NCI-H1436 (cell line): ENCODE results near the gene ZNF592.

Experiments
- DNase-seq: peaks from one replicate; lab custom pipeline; 2025; lab: John Stamatoyannopoulos, UW

Gene ZNF592

DNA sequence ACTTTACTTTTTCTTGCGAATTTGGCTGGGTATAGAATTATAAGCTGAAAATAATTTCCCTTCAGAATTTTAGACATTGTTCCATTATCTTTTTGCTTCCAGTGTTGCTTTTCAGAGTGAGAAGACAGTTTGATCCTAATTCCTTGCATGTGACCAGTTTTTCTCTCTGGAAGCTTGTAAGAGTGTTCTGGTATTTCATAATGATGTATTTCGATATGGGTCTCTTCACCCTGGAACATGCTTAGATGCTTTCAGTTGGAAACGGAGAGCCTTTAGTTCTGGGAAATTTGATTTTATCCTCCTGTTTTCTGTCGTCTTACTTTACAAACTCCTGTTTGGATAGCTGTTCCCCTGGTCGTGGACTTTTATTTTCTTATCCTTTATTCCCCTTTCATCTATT is 82.6 kb downstream of the ZNF592 start:
- DNase-seq, result no peak

DNA sequence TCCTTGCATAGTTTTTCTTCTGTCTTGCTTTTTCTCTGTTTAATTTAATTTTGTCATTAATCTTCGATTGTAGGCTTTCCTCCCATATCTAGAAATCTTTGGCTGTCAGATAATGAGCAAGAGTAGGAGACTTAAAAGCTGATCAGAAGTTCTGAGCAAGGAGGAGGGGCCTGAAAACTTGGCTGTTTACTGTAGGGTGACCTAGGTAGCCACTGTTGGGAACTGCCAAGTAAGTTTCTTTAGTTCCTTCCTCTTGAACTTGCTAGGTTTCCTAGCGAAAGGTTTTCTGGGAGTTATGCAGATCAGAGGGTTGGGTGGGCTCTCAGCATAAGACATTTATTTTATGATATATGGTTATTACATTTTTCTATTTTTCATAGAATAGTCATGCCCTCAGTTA is 83.2 kb downstream of the ZNF592 start:
- no peak for DNase-seq

DNA sequence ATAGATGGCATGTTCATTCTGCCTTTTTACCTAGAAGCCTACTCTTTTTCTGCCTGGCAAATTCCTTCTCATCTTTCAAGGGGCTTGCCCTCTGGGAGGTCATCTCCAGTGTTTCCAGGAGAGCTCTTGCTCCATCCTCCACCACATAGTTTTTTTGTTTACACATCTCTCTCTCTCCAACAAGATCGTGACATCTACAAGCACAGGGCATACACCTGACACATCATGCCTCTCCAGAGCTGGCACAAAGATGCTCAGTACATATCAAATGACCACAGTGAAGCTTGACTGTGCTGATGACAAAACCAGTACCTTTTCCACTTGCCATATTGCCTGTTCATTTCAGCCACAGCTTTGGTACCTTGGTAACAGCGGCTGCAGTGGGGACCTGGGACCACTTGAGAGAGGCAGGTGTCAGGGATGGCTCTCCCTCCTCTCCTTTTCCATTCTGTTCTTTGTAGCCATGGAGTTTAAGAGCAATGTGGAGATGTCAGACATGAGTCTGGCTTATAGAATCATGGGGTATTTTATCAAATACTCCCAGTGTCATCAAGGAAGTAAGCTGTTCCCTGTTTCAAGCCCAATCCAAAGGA is 84.2 kb downstream of the ZNF592 start:
- no peak for DNase-seq

DNA sequence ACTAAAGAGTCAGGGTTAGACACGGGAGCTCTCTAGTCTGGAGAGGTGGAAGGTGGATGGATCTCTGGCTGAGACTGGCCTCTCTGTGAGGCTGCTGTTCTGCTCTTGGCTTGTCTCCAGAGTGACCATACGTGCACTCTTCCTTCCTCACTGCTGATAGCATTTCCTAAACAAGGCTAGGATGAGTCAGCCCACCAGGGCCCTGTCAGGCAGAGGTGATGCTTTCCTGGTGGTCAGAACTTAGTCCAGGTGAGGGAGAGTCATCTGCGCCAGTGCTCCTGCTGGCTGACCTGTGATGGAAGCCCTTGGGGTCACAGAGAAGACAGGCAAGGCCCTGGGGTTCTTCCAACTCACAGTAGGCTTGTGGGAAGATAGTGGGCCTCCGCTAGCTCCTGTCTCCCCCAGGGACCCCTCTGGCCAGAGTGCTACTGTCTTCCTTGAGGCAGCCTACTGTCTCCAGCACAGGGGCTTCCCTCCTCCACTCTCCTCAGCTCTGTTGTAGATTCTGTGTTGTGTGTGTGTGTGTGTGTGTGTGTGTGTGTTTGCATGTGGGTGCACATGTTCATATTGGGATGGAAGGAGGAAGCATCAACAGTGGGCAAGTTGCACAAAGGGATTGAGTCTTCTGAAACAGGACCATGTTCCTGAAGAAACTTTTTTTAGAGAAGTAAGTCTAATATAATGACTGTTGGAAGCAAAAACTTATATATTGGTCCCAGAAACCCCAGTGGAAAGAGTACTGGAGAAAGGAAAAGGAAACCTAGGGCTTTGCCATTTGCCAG is 85.2 kb downstream of the ZNF592 start:
- no peak for DNase-seq

DNA sequence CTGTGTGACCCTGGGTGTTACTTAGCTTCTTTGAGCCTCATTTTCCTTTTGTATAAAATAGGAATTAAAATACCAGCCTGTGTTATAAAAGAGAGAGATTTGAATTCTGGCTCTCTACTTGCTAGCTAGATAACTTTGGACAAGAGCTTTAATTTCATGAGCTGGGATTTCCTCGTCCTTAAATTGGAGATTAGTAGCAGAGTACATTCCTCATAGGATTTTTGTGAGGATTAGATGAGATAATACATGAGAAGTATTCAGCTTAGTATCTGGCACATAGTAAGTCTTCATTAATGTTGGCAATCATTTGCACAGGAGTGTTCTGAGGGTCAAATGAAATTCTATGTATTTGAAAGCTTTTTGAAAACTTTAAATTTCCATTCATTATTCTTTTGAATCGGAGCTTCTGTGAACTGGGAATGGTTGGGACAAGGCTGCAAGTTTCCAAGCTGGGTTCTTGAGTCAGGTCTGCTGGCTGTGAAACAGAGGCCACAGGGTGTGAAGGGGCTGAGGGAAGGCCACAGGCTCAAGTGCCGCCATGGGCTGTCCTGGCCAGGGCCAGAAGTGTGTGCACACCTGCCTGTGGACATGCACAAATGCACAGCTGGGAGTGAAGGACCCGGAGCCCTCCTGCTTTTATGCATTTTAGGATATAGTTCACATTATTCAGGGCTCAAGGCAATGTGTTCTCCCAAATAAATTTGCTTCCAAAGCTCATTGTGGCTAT is 86.0 kb downstream of the ZNF592 start:
- DNase-seq, result no peak

DNA sequence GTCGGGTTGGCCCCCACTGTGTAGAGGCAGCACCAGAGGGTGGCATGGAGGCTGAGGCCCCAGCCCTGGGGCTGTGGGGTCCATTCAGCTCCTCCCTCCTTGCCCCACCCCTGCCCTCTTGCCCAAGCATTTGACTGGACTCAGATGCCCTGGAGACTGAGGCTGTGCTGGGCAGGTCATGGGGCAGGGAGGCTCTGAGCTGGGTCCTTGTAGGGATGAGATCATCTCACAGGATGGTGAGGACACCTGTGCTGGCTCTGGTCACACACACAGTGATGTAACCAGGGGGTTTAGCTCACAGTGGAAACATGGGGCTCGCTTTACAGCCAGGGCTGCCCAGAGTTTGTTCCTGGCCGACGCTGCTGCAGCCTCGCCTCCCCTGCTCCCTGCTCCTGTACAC is 86.6 kb downstream of the ZNF592 start:
- DNase-seq, result no peak

DNA sequence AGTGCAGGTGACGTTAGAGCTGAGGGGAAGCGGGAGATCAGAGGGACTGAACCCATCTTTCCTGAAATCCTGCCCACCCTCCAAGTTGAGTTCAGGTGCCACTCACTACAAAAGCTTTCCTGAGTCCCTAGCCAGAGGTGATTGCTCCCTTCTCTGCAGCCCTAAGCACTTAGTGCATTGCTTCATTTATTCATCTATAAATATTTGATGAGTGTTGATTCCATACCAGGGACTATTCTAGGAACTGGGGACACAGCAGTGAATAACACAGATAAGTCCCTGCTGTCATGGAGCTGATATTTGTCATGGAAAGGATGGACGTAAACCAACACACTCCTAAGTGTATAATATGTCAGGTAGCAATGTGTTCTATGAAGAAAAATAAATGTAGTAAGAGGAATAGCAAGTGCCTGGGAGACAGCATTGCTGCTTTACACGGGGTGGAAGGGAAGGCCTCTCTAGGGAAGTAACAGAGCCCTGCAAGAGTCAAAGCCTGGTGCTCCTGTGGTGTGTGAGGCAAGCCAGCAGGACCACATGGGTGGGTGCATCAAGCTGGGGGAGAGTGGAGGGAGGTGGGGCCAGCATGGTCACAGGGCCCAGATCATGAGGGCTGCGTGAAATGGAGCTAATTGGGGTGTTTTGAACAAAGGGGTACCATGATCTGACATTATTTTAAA is 87.4 kb downstream of the ZNF592 start:
- no peak for DNase-seq

DNA sequence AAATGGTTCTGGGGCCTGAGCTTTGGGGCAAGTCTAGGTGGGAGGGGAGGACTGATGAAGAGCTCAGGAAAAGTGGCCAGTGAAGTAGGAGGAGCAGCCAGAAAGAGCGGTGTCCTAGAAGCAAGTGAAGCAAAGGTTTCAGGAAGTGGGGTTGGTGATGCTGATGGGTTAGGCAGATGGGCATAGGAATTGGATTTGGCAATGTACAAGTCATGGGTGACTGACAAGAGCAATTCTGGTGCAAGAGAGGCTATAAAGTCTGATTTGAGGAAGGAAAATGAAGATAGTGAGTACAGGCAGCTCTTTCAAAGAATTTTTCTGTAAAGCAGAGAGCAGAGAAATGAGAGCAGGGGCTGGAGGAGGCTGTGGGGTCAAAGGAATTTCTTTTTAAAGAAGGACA is 88.5 kb downstream of the ZNF592 start:
- DNase-seq, result no peak

DNA sequence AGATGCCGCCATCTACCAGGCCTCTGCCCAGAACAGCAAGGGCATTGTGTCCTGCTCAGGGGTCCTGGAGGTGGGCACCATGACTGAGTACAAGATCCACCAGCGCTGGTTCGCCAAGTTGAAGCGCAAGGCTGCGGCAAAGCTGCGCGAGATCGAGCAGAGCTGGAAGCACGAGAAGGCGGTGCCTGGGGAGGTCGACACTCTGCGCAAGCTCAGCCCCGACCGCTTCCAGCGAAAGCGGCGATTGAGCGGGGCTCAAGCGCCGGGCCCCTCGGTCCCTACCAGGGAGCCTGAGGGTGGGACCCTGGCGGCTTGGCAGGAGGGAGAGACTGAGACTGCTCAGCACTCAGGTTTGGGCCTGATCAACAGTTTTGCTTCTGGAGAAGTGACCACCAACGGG is 91.3 kb downstream of the ZNF592 start:
- no peak for DNase-seq

DNA sequence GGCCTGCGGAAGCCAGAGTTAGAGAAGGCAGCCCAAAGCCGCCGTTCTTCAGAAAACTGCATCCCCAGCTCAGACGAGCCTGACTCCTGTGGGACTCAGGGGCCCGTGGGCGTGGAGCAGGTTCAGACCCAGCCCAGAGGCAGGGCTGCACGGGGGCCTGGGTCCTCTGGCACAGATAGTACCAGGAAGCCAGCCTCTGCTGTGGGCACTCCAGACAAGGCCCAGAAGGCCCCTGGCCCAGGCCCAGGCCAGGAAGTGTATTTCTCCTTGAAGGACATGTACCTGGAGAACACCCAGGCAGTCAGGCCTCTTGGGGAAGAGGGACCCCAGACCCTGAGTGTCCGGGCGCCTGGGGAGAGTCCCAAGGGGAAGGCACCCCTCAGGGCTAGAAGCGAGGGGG is 91.9 kb downstream of the ZNF592 start:
- DNase-seq, result no peak

DNA sequence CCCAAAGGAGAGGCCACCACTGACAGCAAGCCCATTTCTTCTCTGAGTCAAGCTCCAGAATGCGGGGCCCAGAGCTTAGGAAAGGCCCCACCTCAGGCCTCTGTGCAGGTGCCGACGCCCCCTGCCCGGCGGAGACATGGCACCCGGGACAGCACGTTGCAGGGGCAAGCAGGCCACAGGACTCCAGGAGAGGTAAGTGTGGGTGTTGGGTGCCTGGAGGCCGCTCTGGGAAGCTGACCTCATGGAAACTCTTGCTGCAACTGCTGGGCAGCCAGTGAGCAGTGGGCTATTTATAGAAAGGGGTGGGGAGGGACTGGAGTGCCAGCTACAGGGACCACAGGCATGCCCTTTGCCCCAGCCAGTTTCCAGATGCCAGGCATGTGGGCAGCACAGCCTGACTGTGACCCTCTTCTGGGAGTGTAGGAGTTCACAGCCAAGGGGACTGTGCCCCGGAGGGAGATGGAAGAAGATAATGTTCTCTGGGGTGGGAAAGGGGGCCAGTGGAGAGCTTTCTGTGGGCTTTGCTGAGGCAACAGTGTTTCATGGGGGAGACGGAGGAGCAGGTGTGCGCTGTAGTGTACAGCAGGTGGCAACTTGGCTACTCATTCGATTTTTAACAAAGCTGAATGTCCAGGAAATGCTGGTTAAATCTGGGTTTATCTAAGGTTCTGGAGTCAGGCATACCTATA is 92.5 kb downstream of the ZNF592 start:
- DNase-seq, result no peak

DNA sequence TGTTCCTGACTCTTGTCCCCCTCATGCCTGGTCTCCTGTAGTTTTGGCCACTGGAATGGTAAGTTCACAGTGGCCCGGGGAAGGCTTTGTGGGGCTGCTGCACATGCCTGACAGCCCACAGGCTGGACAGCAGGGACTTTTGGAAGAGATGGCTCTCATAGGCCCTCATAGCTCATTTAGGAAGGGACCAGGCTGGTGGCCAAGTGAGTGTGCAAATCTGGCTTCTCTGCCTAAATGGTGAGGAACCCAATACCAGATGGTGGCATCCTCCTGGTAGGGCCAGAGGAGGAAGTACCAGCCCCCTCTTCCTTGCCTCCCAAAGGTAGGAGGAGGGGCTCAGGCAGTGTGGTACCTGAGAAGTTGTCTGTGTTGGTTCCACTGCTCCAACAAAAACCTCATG is 94.4 kb downstream of the ZNF592 start:
- DNase-seq, result no peak

DNA sequence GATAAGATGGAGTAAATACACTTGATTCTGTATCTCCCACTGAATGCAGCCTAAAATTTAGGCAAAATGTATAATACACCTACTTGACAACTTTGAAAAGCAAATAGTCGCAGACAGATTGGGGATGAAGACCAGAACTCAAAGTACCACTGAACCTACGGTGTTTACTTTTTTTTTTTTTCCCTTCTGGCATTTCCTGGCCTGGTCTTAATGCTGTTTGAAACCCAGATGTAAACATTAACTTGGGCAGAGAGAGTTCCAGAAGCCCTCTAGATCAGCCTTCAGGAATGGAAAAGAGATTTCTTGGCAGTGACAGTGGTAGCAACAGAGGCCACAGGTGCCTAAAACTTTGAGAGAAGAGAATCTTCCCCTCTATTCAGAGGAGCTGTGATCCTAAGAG is 96.6 kb downstream of the ZNF592 start:
- no peak for DNase-seq

DNA sequence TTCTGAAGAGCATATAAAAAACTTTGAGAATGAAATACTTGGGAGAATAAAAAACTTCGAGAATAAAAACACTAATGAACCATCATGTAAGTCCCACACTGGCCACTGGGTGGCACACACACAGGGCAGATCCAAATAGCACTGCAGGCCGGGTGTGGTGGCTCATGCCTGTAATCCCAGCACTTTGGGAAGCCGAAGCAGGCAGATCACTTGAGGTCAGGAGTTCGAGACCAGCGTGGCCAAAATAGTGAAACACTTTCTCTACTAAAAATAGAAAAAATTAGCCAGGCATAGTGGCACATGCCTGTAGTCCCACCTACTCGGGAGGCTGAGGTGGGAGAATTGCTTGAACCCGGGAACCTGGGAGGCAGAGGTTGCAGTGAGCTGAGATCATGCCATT is 97.2 kb downstream of the ZNF592 start:
- peak; percentile 10 for DNase-seq

DNA sequence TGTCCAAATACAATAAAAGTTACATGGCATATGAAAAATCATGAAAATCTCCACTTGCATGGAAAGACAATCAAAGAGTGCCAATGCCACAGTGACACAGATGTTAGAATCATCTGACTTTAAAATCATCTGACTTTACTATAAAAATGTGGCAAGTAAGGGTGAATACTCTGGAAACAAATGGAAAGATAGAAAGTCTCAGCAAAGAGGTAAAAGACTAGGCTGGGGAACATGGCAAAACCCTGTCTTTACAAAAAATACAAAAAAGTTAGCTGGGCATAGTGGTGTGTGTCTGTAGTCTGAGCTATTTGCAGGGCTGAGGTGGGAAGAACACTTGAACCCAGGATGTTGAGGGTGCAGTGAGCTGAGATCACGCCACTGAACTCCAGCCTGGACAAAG is 97.9 kb downstream of the ZNF592 start:
- DNase-seq, result no peak

DNA sequence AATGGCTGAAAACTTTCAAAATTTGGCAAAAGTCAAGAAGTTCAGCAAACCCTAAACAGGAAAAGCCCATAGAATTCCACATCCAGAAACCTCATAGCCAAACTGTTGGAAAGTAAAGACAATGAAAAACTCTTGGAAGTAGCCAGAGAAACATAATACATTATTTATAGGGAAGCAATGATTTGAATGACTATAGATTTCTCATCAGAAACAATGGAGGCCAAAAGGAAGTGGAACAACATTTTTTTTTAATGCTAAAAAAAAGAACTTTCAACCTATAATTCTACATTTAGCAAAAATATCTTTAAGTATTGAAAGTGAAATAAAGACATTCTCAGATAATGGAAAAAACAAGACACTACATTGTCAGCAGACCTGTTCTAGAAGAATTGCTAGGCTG is 99.0 kb downstream of the ZNF592 start:
- DNase-seq, result no peak

DNA sequence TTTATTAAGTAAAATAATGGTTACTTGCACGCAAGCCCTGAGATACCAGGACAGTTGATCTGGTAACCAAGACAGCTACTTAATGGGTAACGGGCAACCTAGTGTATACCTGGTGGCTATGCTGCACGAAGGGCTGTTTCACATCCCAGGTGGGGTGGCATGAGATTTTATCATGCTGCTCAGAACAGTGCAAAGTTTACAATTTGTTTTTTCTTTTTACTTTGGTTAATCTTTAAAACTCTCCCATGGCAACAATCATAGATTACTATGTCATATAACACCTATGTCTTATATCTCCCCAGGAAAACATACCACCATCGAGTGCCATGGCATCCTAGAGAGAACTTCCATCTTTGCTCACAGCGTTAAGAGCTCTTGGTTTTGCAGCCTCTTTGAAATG is 103.8 kb downstream of the ZNF592 start:
- DNase-seq, result no peak

DNA sequence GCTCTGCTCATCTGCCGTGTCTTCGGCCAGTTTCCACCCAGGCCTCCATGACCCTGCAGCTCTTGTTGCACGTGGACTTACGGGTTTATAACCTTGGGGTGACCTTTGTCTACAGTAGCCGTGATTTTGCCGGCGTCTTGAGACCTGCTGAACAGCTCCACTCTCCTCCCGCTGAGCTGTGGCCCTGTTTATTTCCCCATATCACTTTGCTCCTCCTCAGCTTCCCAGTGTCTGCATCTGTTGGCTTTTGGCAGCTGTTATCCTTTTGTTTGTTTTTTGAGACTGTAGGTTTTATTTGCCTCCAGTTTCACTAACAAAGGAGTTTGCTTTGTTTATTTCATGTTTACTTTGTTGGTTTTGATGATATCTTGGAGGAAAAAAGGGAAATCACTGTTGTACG is 106.7 kb downstream of the ZNF592 start:
- DNase-seq, result no peak

DNA sequence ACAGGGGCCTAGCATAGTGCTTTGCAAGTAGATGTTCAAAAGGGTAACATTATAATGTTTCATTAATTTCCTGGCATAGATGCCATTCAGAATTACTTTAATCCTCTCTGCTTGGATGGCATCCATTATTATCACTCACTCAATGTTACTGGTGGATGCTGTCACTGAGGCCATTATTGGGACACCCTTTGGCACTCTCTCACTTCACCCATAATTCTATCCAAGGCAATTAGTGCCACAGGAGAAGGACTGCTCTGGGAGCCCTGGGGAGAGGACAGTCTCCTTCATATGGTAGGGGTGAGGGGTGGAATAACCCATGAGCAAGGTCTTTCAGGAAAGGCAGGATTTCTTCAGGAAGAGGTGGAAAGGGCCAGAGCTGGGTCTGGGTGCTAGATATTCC is 107.4 kb downstream of the ZNF592 start:
- no peak for DNase-seq
